HG03097 (cell line): ENCODE measurements around the gene ADSL.

Source experiments
- ATAC-seq: cut with Tn5 transposase; IDR thresholded peaks from one replicate; pipeline ENCODE4 v1.9.1; 2021; ENCODE audit not compliant: unreplicated experiment, low FRiP score

The ADSL gene

DNA sequence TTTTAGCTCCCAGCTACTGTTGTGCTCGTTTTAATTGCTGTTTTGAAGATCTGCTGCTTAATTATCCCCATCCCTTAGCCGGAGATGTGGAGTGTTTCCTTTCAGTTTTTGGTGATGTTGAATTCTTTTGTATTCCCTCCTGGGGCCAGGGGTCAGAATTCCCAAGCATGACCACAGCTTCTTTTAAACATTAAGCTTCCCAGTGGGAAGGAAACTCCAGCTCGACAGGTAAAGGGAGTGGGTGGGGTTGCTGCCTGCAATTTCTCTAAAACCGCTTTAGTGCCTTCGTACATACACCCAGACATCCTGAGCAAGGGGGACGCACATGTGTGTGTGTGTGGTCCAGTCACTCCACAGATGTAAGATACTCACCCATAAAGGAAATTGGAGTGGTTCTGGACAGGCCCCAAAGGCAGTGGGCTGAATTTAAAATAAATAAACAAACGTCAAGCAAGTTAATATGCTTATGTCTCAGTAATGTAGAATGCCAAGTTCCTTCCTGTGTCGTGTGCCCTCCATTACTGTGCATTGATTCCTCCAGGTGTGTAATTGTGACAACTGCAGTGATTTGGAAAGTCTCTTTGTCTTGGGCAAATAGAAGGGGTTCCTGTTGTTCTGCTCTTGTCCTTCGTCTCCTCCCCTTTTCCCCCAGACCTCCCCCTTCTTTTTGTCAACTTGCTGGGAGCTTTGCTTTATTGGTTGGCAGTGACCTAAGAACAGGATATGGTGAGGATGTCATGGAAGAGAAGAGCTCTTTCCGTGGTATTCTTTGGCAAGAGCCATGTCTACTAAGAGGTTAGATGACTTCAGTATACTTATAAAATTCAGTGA lies 19.2 kb upstream of the ADSL start:
- no peak for ATAC-seq

DNA sequence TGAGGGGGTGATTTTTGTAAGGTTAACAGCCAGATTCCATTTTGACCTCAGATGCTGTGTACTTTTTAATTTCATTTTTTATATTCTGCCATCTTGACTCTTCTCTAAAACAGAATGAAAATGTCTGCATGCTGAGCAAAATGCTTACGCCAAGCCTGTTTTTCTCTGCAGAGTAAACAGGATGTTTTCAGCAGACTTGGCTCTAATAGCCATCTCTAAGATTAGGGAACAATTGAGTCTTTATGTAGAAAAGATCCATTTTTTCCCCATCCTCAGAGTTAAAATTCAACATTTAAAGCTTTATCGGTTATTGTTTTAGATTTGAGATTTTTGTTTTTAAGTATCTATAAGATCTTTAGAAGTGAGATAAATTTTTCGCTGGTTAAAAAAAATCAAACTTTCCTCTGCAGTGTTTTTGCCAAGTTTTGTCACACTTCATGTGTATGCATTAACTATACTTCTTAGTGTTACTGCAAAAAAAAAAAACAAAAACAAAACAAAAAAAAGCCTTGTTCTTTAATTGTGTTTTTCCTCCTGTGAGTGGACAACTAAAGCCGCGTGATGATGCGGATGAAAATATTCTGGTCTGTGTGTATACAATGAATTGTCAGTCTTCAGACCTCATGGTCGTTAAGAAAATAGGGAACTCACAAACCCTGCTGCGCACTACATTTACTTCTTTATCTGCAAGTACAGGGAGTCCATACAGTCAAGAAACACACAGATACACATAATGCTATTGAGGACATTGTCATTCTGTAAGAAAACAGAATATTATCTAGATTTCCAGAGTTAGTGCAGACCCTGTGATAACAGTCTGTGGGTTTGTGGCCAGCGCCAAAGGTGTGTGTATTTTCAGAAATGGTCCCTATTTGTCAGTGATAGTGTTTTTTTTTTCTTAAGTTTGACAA lies 17.5 kb upstream of the ADSL start:
- no peak for ATAC-seq

DNA sequence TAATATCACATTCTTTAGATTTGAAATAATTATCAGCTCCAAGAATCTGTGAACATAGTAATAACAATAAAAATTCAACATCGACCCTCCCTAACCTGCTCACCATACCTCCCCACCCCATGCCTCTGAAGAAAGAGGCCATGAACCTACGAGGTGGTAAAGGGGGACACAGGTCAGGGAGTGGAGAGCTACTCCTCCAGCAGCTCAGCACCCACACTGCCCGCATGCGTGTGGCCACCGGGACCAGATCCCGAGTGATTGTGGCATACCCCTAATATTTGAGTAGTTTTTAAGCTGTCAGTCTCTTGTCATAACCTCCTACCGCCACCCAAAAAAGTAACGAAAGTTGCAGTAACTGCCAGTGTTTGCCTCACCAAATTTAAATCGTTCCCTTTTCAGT lies 16.8 kb upstream of the ADSL start:
- ATAC-seq, result no peak

DNA sequence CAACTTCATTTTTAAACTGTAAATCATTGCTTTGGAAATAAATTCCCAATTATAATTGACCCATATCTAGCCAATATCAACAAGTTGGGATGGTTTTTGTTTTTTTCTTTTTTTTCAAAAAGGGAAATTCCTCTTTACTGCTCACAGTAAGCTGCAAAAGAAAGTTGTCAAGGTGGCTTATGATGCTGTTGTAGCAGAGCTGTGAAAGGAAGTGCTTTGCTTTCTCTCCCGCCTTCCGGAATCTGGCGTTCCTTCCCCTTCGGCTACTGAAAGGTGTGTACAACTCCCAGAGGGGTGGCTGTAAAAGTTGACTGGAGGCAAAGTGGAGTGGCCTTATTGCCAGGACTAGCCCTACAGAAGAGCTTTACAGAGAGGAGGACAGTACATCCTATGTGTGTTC lies 16.2 kb upstream of the ADSL start:
- no peak for ATAC-seq

DNA sequence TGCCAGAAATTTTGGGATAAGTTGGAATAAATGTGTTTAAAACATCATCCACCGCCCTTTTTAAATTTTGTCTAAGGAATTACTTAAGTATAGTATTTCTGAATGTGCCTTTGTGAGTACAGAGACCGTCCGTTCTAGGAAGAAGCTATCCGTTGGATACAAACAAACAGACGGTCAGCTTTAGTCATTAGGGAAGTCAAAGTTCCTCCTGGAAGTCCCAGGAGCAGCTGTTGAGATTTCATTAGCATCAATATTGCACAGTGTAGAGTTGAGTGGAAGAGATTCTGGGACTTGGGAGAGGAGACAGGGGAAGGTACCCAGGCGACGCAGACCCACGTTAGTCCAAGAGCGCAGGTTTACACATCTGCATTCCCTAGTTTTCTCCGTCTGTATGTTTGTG lies 15.7 kb upstream of the ADSL start:
- no peak for ATAC-seq

DNA sequence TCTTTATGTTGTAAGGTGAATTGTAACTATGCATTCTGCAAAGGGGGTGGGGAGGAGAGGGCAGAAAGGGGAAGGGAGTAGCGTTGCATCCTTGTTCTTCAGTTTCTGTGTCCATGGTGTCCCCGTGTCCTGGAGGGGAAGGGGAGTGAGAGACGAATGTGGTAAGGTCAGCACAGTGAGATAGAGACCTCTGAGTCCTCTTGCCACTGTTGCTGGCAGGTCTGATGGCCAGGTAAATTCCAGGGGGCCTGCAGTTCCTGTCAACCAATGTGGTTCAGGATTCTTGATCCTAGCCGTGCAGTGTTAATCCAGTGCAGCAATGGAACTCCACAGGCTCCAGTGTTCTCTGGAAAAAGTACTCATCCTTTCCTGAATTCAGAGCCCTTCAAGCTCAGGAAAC lies 14.6 kb upstream of the ADSL start:
- no peak for ATAC-seq

DNA sequence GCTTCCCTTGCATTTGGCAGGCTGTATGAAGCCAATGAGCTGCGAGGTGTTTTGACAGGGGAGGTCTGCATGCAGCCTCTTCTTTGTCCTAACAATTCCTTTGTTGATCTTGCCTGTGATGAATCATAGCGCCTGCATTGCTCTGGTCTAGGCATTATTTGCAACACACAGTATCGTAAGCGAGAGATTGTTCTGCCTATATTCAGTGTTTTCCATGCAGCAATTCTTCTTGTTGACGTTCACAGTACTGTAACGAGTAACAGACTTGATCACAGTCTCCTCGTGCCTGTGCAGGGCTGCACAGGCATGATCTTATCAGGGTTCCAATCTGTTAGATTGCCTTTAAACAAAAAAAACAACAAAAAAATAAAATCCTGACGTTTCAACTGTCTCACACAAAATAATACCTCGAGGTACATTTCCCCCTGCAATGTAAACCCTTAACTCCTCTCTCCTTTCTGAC lies 13.9 kb upstream of the ADSL start:
- ATAC-seq, result no peak

DNA sequence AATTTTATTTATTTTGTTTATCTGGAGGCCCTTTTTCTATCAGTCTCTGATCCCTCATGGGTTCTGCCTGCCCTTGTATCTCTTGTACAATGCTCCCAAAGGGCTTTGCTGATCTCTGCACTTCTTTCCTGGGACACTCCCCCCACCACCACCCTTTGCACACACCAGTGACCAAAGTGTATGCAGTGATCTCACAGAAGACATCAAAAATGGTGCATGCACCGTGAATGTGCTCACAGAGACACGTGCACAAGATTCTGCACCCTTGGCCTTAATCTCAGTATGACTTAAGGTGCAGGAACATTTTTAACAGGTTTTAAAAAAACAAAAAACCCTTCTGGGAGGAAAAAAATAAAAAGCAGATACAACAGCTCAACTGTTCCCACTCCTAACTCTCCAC lies 12.2 kb upstream of the ADSL start:
- ATAC-seq, result no peak

DNA sequence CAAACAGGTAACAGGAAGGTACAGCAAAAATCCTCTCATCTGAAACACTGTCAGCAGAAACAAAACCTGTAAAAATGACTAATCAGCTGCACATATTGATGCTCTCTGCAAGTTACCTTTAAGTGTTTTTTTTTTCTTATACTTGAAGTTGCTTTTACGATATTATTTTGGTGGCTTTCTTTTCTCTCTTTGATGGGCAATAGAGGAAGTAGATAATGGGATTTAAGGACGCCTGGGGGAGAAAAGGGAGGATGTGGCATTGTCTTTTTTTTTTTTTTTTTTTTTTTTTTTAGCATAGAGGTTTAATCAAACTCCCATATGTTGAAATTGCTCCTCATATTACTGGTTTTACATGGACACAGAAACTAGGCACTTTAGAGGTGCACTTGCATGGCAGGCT lies 11.4 kb upstream of the ADSL start:
- no peak for ATAC-seq

DNA sequence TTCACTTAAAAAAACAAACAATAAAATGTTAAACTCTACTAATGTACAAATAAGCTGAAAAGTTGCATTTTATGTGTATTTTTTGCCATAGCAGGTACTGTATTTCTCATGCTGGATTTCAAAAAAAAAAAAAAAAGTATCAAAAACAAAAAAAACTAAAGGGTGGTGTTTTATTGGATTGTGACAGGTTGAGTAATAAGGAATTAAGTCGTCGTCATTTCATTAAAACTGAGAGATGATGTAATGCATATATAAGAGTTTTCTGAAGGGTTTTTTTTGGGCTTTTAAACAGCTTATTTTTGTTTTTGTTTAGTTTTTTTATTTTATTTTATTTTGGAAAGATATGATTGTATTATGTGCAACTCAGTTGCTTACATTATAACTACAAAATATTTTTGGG lies 10.9 kb upstream of the ADSL start:
- no peak for ATAC-seq

DNA sequence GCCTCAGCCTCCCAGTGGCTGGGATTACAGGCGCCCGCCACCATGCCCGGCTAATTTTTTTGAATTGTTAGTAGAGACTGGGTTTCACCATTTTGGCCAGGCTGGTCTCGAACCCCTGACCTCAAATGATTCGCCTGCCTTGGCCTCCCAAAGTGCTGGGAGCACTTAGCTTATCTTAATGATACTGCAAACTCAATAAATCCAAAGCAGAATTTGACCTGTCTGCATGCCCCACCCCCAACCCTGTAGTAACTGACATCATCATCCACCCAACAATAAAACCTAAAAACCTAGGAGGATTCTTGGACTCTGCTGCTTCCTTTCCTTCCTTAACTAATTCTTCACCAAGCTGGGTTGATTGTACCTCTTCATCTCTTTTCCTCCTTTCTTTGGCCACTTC lies 6.3 kb upstream of the ADSL start:
- no peak for ATAC-seq

DNA sequence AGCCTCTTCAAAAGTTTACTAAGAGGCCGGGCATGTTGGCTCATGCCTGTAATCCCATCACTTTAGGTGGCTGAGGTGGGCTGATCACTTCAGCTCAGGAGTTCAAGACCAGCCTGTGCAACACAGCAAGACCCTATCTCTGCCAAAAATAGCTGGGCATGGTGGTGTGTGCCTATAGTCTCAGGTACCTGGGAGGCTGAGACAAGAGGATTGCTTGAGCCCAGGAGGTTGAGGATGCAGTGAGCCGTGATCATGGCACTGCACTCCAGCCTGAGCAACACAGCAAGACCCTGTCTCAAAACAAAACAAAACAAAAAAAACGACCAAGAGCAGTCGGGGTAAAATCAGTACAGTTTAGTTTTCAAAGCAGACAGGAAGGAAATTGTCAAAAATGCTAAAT lies 4.7 kb upstream of the ADSL start:
- ATAC-seq, result no peak

DNA sequence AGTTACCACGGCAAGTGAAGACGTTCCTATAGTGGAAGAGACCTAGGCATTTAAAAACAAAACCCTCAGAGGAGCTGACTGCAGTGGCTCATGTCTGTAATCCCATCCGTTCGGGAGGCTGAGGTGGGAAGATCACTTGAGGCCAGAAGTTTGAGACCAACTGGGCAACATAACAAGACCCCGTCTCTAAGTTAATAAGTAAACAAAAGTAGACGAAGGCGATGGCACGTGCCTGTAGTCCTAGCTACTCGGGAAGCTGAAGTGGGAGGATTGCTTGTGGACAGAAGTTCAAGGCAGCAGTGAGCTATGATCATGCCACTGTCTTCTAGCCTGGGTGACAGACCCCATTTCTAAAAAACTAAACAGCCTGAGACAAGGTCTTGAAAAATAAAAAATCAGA lies 3.8 kb upstream of the ADSL start:
- ATAC-seq, result no peak

DNA sequence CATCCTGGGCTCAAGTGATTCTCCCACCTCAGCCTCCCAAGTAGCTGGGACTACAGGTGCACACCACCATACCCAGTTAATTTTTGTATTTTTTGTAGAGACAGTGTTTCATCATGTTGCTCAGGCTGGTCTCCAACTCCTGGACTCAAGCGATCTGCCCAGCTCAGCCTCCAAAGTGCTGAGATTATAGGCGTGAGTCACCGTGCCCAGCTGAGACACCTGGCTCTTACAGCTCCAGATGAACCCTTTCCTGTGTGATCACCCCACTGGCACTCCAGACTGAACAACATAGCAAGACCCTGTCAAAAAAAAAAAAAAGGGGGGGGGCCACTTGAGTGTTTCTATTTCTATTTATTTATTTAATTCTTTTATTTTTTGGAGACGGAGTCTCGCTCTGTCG lies 1.0 kb upstream of the ADSL start:
- no peak for ATAC-seq

DNA sequence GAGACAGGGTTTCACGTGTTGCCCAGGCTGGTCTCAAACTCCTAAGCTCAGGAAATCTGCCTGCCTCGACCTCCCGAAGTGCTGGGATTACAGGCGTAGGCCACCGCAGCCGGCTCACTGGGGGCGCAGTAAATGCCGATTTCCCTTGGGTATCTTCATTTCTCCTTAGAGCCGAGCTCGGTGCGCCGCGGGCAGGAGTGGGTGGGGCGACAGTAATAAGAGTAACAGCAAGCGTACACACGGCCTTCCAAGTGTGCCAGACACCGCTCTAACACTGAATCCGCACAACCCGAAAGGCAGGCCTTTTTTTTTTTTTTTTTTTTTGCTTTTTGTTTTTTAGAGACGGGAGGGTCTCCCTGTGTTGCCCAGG lies 500 bp upstream of the ADSL start:
- ATAC-seq, result peak; percentile 12

DNA sequence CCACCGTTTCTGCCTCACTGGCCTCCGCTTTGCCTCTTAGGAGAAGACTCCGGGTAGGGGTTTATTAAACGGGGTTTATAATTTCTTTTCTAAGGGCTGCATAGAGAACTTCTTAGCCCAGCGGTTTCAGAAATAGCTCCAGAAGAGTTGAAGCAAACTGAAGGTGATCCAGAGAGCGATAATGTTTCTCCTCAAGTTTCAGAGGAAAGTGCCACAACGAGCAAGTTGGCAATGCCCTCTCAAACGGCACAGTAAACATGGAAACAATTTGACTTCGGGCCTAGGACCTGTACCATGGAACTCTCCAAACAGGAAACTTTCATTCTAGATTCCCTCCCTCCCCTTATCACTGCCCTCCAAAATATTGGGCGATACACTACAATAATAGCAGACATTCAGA lies 1.0 kb downstream of the ADSL start:
- no peak for ATAC-seq

DNA sequence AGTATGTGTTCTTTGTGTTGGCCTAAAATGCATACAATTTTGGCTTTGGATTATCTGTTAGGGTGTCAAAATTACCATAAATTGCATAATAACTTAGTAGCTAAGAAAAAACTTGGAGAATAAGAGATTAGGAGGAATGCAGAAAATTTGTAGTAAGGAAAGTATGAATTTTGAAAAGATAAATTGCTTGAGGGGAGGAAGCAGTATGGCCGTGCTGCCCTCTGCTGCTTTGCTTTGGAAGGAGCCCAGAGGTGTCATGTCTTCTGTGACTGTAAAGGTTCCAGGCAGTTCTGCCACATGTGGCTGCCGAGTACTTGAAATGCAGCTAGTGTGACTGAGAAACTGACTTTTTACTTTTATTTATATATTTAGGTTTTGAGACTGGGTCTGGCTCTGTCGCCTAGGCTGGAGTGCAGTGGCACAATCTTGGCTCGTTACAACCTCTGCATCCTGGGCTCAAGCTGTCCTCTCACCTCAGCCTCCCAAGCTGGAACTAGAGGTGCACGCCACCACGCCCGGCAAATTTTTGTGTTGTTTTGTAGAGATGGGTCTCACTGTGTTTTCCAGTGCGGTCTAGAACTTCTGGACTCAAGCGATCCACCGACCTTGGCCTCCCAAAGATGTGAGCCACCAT lies 1.8 kb downstream of the ADSL start:
- no peak for ATAC-seq

DNA sequence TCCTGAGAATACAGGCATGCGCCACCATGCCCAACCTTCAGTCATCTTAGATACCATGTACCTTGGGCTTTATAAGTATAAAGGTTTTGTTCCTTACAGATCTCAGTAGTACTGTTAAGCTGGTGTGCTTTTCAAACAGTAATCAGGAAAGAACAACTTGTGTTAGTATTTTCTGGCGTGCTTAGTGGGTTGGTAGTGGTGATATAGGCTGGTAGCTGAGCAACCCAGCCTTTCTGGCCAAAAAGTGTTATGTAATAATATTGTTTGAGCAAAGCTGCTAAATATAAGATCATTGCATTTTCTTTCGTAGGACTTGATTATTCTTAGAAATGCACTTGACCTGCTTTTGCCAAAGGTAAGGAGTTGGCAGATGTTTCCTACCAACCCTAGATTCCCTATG lies 6.5 kb downstream of the ADSL start:
- ATAC-seq, result no peak

DNA sequence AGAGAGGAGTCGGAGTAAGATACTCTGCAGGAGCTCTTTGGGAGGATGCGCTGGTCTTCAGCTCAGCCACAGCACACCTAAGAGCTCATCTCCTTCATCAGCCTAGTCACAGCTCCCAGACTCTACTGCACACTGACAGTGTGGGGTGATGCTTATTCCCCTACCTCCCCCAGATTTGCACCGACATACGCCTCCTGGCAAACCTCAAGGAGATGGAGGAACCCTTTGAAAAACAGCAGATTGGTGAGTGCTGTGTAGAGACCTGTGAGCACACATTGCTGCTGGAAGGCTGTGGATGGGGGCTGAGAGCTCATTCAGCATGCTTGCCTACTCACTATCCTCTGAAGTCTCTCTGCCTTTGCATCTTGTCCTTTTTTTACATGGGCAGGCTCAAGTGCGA lies 14.8 kb downstream of the ADSL start:
- no peak for ATAC-seq

DNA sequence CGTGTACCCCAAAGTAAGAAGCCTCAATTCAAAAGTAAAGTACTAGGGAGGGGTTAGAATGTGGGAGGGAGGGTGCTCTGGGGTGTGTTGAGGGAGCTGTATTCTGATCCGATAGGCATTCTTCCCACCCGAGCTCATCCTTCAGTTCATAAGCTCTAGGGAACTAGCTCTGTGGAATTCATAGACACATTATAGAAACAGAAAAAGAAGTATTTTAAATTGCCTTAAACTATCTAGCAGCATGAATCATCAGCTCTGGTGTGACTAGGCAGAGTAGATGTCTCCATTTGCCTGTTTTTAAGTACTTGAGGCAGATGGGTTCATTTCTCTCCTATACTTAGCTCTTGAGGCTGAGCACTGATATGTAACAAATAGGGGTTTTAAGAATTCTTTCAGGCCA lies 16.8 kb downstream of the ADSL start:
- no peak for ATAC-seq

DNA sequence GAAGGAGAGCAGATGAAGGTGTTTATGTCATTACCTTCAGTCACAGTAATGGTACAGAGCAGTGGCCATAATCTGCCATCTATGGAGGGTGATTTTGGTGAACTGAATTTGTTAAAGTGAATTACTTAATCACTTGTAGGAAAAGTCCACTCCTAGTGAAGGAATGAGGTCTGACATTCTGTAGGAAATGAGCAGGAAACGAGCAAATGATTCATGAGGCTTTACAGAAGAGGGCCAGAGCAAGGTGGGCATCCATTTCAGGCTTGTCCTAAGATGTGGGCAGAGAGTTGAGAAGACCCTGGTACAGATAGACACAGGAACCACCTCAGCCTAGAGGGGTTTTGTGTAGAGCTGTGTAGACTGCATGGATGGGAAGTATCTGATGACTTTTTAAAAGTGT lies 18.1 kb downstream of the ADSL start:
- ATAC-seq, result no peak
